ENCODE results near the gene CD81. TPM values are rescaled to one million over a fixed set of nuclear protein-coding genes. Genes with fewer than 3 reads are reported as not detected.
"Not testable (repeated sequence)": the region's sequence is repeated elsewhere in the genome, so short reads cannot be mapped to it uniquely, and the experiment has no call there.

The CD81 gene
- total RNA-seq, 4 donors from 2014 or later = 156 to 406 (median 255) TPM

DNA sequence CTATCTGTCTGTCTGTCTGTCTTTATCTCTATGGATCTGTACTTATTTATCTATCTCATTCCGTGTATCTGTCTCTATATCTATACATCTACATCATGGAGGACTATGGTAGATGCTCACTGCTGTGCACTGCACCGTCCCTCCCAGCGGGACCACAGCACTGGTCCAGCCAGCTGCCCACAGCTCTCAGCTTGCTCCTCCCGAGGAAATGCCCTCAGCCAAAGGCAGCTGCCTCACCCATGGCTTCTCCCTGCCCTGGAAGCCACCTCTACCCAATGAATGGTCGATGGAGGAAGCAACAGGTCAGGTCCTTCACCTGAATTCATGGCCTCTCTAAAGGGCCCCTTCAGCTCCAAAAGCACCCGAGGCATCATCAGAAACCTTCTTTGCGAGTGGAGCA, 14.7 kb upstream of the CD81 start:
- Histone ChIP-seq H3K27ac (no peak overlapping the region), H3K4me1 (peaks cover 0 to 4% (median 0%) of the 10 kb centered on the region in 4 donors), H3K27me3 (no peaks in the 10 kb centered on the region), H3K36me3 (no peaks in the 10 kb centered on the region), H3K4me3 (no peak overlapping the region), H3K9me3 (no peaks in the 10 kb centered on the region)
- intact Hi-C loops (cut with DNase I; ENCODE audit: low total_unique reads) (no loop called here), in situ Hi-C loops (cut with MboI; ENCODE audit: low pct_ligation_motif_present in 1 of 4, low pct_unique_long_range_greater_than_20kb in 1 of 4, low sequenced_read_pairs in 3 of 4) (no loop called here)
- 87 to 92% methylated on average over 3 to 7 of the region's 7 CpGs for WGBS, 2 donors (ENCODE audit: low coverage in 1 of 2)
- TF ChIP-seq EP300 (IDR thresholded peaks at IDR 0.05; ENCODE audit: low read depth) = no peak
- TF ChIP-seq POLR2AphosphoS5 (IDR thresholded peaks at IDR 0.05) = no peak
- TF ChIP-seq POLR2A (IDR thresholded peaks at IDR 0.05) = no peak
- TF ChIP-seq, protein P1, sequence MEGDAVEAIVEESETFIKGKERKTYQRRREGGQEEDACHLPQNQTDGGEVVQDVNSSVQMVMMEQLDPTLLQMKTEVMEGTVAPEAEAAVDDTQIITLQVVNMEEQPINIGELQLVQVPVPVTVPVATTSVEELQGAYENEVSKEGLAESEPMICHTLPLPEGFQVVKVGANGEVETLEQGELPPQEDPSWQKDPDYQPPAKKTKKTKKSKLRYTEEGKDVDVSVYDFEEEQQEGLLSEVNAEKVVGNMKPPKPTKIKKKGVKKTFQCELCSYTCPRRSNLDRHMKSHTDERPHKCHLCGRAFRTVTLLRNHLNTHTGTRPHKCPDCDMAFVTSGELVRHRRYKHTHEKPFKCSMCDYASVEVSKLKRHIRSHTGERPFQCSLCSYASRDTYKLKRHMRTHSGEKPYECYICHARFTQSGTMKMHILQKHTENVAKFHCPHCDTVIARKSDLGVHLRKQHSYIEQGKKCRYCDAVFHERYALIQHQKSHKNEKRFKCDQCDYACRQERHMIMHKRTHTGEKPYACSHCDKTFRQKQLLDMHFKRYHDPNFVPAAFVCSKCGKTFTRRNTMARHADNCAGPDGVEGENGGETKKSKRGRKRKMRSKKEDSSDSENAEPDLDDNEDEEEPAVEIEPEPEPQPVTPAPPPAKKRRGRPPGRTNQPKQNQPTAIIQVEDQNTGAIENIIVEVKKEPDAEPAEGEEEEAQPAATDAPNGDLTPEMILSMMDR (IDR thresholded peaks at IDR 0.05) = no peak
- DNase-seq = no peak

DNA sequence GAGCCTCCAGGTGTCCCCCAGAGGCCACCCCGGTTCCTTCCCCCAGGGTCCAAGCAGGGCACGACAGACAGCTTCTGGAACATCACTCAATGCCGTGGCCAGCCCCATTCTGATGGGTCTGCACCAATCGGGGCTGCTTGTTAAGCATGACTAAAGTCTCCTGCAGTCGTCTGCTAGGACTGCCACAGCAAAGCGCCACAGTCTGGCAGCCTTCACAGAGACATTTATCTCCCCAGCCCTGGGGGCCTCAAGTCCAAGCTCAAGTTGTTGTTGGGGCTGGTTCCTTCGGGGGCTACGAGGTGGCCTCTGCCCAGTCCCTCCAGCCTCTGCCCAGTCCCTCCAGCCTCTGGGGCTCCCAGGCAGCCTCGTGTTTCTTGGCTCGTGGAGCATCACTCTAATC, 14.0 kb upstream of the CD81 start:
- H3K27ac ChIP-seq = no peak overlapping the region
- no peaks in the 10 kb centered on the region for H3K36me3 ChIP-seq
- peaks cover 0 to 4% (median 0%) of the 10 kb centered on the region in 4 donors for H3K4me1 ChIP-seq
- intact Hi-C loops (cut with DNase I; ENCODE audit: low total_unique reads) (no loop called here), in situ Hi-C loops (cut with MboI; ENCODE audit: low pct_ligation_motif_present in 1 of 4, low pct_unique_long_range_greater_than_20kb in 1 of 4, low sequenced_read_pairs in 3 of 4) (no loop called here)
- TF ChIP-seq POLR2AphosphoS5 (IDR thresholded peaks at IDR 0.05) = no peak
- TF ChIP-seq, protein P1 (IDR thresholded peaks at IDR 0.05) = no peak
- WGBS, 2 donors (ENCODE audit: low coverage in 1 of 2) = 85 to 100% methylated on average over 1 to 10 of the region's 10 CpGs
- no peaks in the 10 kb centered on the region for H3K27me3 ChIP-seq
- DNase-seq = no peak
- H3K9me3 ChIP-seq = no peaks in the 10 kb centered on the region
- no peak overlapping the region for H3K4me3 ChIP-seq

DNA sequence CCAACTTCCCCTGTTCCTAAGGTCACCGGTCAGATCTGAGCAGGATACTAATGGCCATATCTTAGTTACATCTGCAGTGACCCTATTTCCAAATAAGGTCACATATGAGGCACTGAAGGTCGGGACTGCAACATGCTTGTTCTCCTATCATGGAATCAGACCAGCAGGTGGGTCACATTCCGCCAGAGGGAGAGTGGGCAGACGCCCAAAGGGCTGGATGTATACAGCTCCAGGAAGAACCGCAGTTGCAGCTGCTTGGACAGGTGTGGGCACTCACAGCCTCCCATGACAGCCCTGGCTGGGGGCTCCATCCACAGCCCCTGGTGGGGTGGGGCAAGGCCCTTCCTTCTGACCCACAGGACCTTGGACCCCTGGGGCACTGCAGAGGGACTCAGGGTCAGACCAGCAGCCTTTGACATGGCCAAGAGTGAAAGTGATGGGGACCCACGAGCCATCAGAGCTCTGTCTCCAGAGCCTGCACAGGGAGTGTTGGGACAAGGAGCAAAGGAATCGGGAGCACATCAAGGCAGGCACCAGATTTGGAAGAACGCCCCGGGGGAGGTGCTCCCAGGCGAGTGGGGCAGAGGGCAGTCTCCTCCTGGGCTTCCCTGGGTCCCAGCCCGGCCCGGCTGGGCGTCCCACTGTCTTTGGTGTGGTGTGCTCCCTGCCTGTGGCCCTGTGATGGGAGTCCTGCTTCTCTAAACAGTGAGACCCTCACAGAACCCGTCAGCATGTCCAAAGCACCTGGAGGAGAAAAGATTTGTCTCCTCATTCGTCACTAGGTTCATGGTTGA, 13.3 kb upstream of the CD81 start:
- 80 to 82% methylated on average over 2 to 15 of the region's 15 CpGs for WGBS, 2 donors (ENCODE audit: low coverage in 1 of 2)
- no peak overlapping the region for H3K27ac ChIP-seq
- intact Hi-C loops (cut with DNase I; ENCODE audit: low total_unique reads) = no loop called here

DNA sequence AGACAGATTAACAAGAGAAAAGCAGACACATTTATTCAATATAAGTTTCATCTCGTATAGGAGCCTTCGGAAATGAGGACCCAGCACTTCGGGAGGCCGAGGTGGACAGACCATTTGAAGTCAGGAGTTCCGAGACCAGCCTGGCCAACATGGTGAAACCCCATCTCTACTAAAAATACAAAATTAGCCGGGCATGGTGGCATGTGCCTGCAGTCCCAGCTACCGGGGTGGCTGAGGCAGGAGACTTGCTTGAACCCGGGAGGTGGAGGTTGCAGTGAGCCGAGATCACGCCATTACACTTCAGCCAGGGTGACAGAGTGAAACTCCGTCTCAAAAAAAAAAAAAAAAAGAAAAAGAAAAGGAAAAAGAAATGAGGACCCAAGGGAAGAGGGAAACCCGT, 12.7 kb upstream of the CD81 start:
- H3K27ac ChIP-seq; H3K4me1 ChIP-seq; H3K4me3 ChIP-seq; DNase-seq; H3K9me3 ChIP-seq; in situ Hi-C loops (cut with MboI; ENCODE audit: low pct_ligation_motif_present in 1 of 4, low pct_unique_long_range_greater_than_20kb in 1 of 4, low sequenced_read_pairs in 3 of 4); intact Hi-C loops (cut with DNase I; ENCODE audit: low total_unique reads); H3K36me3 ChIP-seq; H3K27me3 ChIP-seq: not testable (repeated sequence)
- WGBS, 2 donors (ENCODE audit: low coverage in 1 of 2) = 91% methylated on average over 9 to 12 of the region's 12 CpGs

More for the DNA sequence above, 13.3 kb upstream of the CD81 start:
- TF ChIP-seq EP300 (IDR thresholded peaks at IDR 0.05; ENCODE audit: low read depth) (no peak), POLR2A (IDR thresholded peaks at IDR 0.05) (no peak), POLR2AphosphoS5 (IDR thresholded peaks at IDR 0.05) (no peak)
- TF ChIP-seq, protein P1 (IDR thresholded peaks at IDR 0.05) = no peak
- H3K4me1 ChIP-seq = peaks cover 0 to 4% (median 0%) of the 10 kb centered on the region in 4 donors
- H3K4me3 ChIP-seq = no peak overlapping the region
- no peaks in the 10 kb centered on the region for H3K27me3 ChIP-seq
- no peak for DNase-seq
- no peaks in the 10 kb centered on the region for H3K9me3 ChIP-seq
- in situ Hi-C loops (cut with MboI; ENCODE audit: low pct_ligation_motif_present in 1 of 4, low pct_unique_long_range_greater_than_20kb in 1 of 4, low sequenced_read_pairs in 3 of 4) = no loop called here
- no peaks in the 10 kb centered on the region for H3K36me3 ChIP-seq

All from transverse colon (tissue), 4 donors.